GM19328 (cell line): ENCODE measurements around the gene OR4K5.
"Not testable (repeated sequence)": the region's sequence is repeated elsewhere in the genome, so short reads cannot be mapped to it uniquely, and the experiment has no call there.

Source experiments
- ATAC-seq: cut with Tn5 transposase; IDR thresholded peaks from one replicate; pipeline ENCODE4 v1.9.1; 2021; ENCODE audit warnings: mild to moderate bottlenecking, moderate library complexity; ENCODE audit not compliant: unreplicated experiment

The OR4K5 gene

GRCh38 chr14:19920021-19920657 is at the start of gene OR4K5:
Gene OR4K5, plus strand, starts transcription at chr14:19920607. Its CDS starts 0 bp downstream, at chr14:19920607.
- no peak for ATAC-seq

GRCh38 chr14:19873178-19873577 is 47.2 kb upstream of the OR4K5 start:
- ATAC-seq = no peak

GRCh38 chr14:19874842-19875241 is 45.6 kb upstream of the OR4K5 start, which contains the start of gene OR4K2:
Gene OR4K2, plus strand, starts transcription at chr14:19875142. Its CDS starts 1,126 bp downstream, at chr14:19876268.
- no peak for ATAC-seq

- ATAC-seq = no peak
Measured at GRCh38 chr14:19878029-19878642, 42.3 kb upstream of the OR4K5 start.

- ATAC-seq = no peak
Measured at GRCh38 chr14:19895282-19895681, 25.1 kb upstream of the OR4K5 start.

GRCh38 chr14:19900999-19901398 is 19.4 kb upstream of the OR4K5 start:
- no peak for ATAC-seq

- ATAC-seq = no peak
Measured at GRCh38 chr14:19902409-19902808, 18.0 kb upstream of the OR4K5 start.

- ATAC-seq = no peak
Measured at GRCh38 chr14:19906665-19907064, 13.7 kb upstream of the OR4K5 start.

- no peak for ATAC-seq
Measured at GRCh38 chr14:19911114-19911513, 9.3 kb upstream of the OR4K5 start.

GRCh38 chr14:19917243-19917642 is 3.2 kb upstream of the OR4K5 start:
- no peak for ATAC-seq

- ATAC-seq = no peak
Measured at GRCh38 chr14:19917955-19918518, 2.4 kb upstream of the OR4K5 start.

GRCh38 chr14:19918553-19919264 is 1.7 kb upstream of the OR4K5 start:
- no peak for ATAC-seq

GRCh38 chr14:19930617-19931016 is 10.2 kb downstream of the OR4K5 start, which contains the start of gene OR4K1:
Gene OR4K1, plus strand, starts transcription at chr14:19930917. Its CDS starts 4,750 bp downstream, at chr14:19935667.
- ATAC-seq = no peak

GRCh38 chr14:19941668-19942067 is 21.3 kb downstream of the OR4K5 start:
- no peak for ATAC-seq

GRCh38 chr14:19947413-19948090 is 27.1 kb downstream of the OR4K5 start:
- no peak for ATAC-seq

- no peak for ATAC-seq
Measured at GRCh38 chr14:19949218-19949617, 28.8 kb downstream of the OR4K5 start.

GRCh38 chr14:19969735-19970134 is 49.3 kb downstream of the OR4K5 start:
- ATAC-seq = not testable (repeated sequence)
